ENCODE measurements around the gene USP31. TPM values are rescaled to one million over a fixed set of nuclear protein-coding genes. Genes with fewer than 3 reads are reported as not detected.

The USP31 gene
- total RNA-seq, 2 experiments from 2014 or later, result 1.6 to 1.7 TPM

DNA sequence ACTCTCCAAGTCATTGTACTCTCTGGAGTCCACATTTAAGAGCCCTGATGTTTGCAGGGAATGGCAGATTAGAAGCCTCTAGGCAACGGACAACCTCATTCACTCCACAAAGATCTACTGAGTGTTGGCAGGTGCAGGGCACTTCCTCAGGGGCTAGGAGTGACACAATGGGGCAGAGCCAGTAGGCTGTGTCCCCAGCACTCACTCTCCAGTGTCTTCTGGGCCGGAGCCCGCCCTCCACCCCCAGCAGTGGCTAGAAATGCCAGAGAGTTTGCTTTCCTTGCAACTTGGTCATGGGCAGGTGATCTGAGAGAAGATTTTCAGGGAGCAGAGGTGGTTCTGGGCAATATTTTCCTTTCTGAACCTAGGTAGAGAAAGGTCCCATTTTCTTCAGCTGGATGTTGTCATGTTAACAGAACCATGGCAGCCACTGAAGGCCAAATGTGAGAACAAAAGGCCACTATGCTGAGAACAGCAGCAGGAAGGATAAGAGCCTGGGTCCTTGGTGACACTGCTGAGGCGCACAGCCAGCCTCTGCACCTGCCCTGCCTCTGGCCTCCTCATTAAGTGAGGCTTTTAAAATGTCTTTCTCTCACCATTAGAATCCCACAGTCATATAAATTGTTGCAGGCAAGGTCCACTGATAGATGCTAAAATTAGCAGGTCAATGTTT lies 96.2 kb downstream of the USP31 start:
- Mint-ChIP-seq H3K4me3 (no peak overlapping the region), H3K4me1 (ENCODE audit: low read depth) (no peaks in the 10 kb centered on the region), H3K27me3 (peaks cover 63% of the 10 kb centered on the region), H3K27ac (no peak overlapping the region), H3K36me3 (ENCODE audit: low read depth) (no peaks in the 10 kb centered on the region), H3K9me3 (no peaks in the 10 kb centered on the region)
- Histone ChIP-seq H3K36me3 (ENCODE audit: insufficient read depth, low read length) (no peaks in the 10 kb centered on the region), H3K4me1 (ENCODE audit: insufficient read depth, low read length) (no peaks in the 10 kb centered on the region), H3K9me3 (ENCODE audit: control insufficient read depth in 1 of 2, insufficient read depth in 1 of 2, low read length in 2 of 2) (no peaks in the 10 kb centered on the region), H3K27ac (ENCODE audit: low read depth in 1 of 2, low read length in 2 of 2) (no peak overlapping the region), H3K27me3 (ENCODE audit: control insufficient read depth in 1 of 2, insufficient read depth in 2 of 2, low read length in 2 of 2) (peaks cover 19 to 24% of the 10 kb centered on the region in 2 experiments), H3K4me3 (ENCODE audit: low read length) (no peak overlapping the region)
- ChIA-PET CTCF (no interaction called here), POLR2A (no interaction called here)
- TF ChIP-seq, protein P1, sequence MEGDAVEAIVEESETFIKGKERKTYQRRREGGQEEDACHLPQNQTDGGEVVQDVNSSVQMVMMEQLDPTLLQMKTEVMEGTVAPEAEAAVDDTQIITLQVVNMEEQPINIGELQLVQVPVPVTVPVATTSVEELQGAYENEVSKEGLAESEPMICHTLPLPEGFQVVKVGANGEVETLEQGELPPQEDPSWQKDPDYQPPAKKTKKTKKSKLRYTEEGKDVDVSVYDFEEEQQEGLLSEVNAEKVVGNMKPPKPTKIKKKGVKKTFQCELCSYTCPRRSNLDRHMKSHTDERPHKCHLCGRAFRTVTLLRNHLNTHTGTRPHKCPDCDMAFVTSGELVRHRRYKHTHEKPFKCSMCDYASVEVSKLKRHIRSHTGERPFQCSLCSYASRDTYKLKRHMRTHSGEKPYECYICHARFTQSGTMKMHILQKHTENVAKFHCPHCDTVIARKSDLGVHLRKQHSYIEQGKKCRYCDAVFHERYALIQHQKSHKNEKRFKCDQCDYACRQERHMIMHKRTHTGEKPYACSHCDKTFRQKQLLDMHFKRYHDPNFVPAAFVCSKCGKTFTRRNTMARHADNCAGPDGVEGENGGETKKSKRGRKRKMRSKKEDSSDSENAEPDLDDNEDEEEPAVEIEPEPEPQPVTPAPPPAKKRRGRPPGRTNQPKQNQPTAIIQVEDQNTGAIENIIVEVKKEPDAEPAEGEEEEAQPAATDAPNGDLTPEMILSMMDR (IDR thresholded peaks at IDR 0.05), result no peak
- intact Hi-C loops (cut with DNase I, micrococcal nuclease), result no loop called here
- no peak for DNase-seq
- no peak for ATAC-seq (ENCODE audit: poor library complexity)

DNA sequence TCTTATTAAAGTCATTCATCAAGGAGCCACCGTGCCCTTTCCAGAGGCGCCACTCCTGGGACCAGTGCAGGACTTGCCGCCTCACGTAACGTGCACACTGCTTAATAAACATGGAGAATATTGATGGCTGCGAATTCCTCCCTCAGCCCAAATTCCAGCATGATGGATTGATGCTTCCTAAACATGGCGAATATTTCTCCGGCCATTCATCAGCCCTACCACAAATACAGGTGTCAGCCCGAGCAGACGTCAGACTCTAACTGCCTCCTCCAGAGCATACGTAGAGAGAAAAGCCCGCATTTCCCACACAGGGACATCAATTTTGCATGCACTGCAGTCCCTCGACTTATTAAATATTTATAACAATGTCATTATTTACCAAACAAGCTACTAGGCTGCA lies 97.0 kb downstream of the USP31 start:
- POLR2A ChIA-PET, result no interaction called here
- no peak overlapping the region for H3K4me3 ChIP-seq (ENCODE audit: low read length)
- H3K4me3 Mint-ChIP-seq, result no peak overlapping the region
- no peak overlapping the region for H3K27ac Mint-ChIP-seq
- no peaks in the 10 kb centered on the region for H3K36me3 Mint-ChIP-seq (ENCODE audit: low read depth)
- H3K27me3 ChIP-seq (ENCODE audit: control insufficient read depth in 1 of 2, insufficient read depth in 2 of 2, low read length in 2 of 2), result peaks cover 19 to 24% of the 10 kb centered on the region in 2 experiments
- intact Hi-C loops (cut with DNase I, micrococcal nuclease), result no loop called here
- no peaks in the 10 kb centered on the region for H3K36me3 ChIP-seq (ENCODE audit: insufficient read depth, low read length)
- H3K9me3 ChIP-seq (ENCODE audit: control insufficient read depth in 1 of 2, insufficient read depth in 1 of 2, low read length in 2 of 2), result no peaks in the 10 kb centered on the region
- H3K4me1 Mint-ChIP-seq (ENCODE audit: low read depth), result no peaks in the 10 kb centered on the region
- H3K9me3 Mint-ChIP-seq, result no peaks in the 10 kb centered on the region
- ATAC-seq (ENCODE audit: poor library complexity) (no peak), DNase-seq (no peak)
- TF ChIP-seq, protein P1 (IDR thresholded peaks at IDR 0.05), result no peak
- CTCF ChIA-PET, result no interaction called here
- H3K27me3 Mint-ChIP-seq, result peaks cover 67% of the 10 kb centered on the region
- H3K27ac ChIP-seq (ENCODE audit: low read depth in 1 of 2, low read length in 2 of 2), result no peak overlapping the region
- no peaks in the 10 kb centered on the region for H3K4me1 ChIP-seq (ENCODE audit: insufficient read depth, low read length)

GRCh38 chr16:23051587-23051986 lies 97.7 kb downstream of the USP31 start:
- Histone ChIP-seq H3K36me3 (ENCODE audit: insufficient read depth, low read length) (no peaks in the 10 kb centered on the region), H3K27me3 (ENCODE audit: control insufficient read depth in 1 of 2, insufficient read depth in 2 of 2, low read length in 2 of 2) (peaks cover 19 to 24% of the 10 kb centered on the region in 2 experiments), H3K27ac (ENCODE audit: low read depth in 1 of 2, low read length in 2 of 2) (no peak overlapping the region), H3K9me3 (ENCODE audit: control insufficient read depth in 1 of 2, insufficient read depth in 1 of 2, low read length in 2 of 2) (no peaks in the 10 kb centered on the region), H3K4me3 (ENCODE audit: low read length) (no peak overlapping the region), H3K4me1 (ENCODE audit: insufficient read depth, low read length) (no peaks in the 10 kb centered on the region)
- H3K4me3 Mint-ChIP-seq, result no peak overlapping the region
- ChIA-PET POLR2A (no interaction called here), CTCF (no interaction called here)
- ATAC-seq (ENCODE audit: poor library complexity) (no peak), DNase-seq (no peak)
- TF ChIP-seq, protein P1 (IDR thresholded peaks at IDR 0.05), result no peak
- no peaks in the 10 kb centered on the region for H3K4me1 Mint-ChIP-seq (ENCODE audit: low read depth)
- H3K36me3 Mint-ChIP-seq (ENCODE audit: low read depth), result no peaks in the 10 kb centered on the region
- intact Hi-C loops (cut with DNase I, micrococcal nuclease), result no loop called here
- H3K27ac Mint-ChIP-seq, result no peak overlapping the region
- H3K9me3 Mint-ChIP-seq, result no peaks in the 10 kb centered on the region
- H3K27me3 Mint-ChIP-seq, result peaks cover 67% of the 10 kb centered on the region

All from CD4-positive, alpha-beta T cell (primary cell).